Loucy (cell line): ENCODE data around the gene ZSCAN5A.

ENCODE experiments used
- H2AFZ ChIP-seq: fragments of 200-600 bp; sonication (generic); 2 replicates; pipeline ENCODE4 v1.6.0; 2016; ENCODE audit warnings: antibody characterized with exemption, mild to moderate bottlenecking, low read length, moderate library complexity
- H3F3A ChIP-seq: fragments of 200-600 bp; 2 replicates; pipeline ENCODE4 v1.6.0; 2016; ENCODE audit warnings: antibody characterized with exemption, low read depth, mild to moderate bottlenecking
- H3K27me3 ChIP-seq: fragments of 200-600 bp; sonication (generic); 2 replicates; pipeline ENCODE4 v1.6.1; 2014; ENCODE audit warnings: low read length, mild to moderate bottlenecking; ENCODE audit not compliant: insufficient read depth, poor library complexity, severe bottlenecking
- H3K36me3 ChIP-seq: fragments of 200-600 bp; sonication (generic); 2 replicates; pipeline ENCODE4 v1.6.1; 2016; ENCODE audit warnings: low read length; ENCODE audit not compliant: insufficient read depth
- H3K4me1 ChIP-seq: fragments of 200-600 bp; sonication (generic); 2 replicates; pipeline ENCODE4 v1.5.1; 2014; ENCODE audit warnings: low read length, mild to moderate bottlenecking; ENCODE audit not compliant: insufficient read depth, poor library complexity, severe bottlenecking
- H3K4me2 ChIP-seq: fragments of 200-600 bp; sonication (generic); 2 replicates; pipeline ENCODE4 v1.6.0; 2014; ENCODE audit warnings: antibody characterized with exemption, low read length, low read depth, mild to moderate bottlenecking; ENCODE audit not compliant: poor library complexity, severe bottlenecking
- H3K4me3 ChIP-seq: fragments of 200-600 bp; sonication (generic); 2 replicates; pipeline ENCODE4 v1.5.1; 2014; ENCODE audit warnings: low read length, mild to moderate bottlenecking, mixed read lengths; ENCODE audit not compliant: poor library complexity, severe bottlenecking
- H3K79me2 ChIP-seq: fragments of 200-600 bp; sonication (generic); 2 replicates; pipeline ENCODE4 v1.6.1; 2014; ENCODE audit warnings: low read length; ENCODE audit not compliant: insufficient read depth
- H3K9ac ChIP-seq: fragments of 200-600 bp; sonication (generic); 2 replicates; pipeline ENCODE4 v1.6.0; 2014; ENCODE audit warnings: mild to moderate bottlenecking, low read depth, low read length, moderate library complexity; ENCODE audit not compliant: poor library complexity, severe bottlenecking
- H3K9me2 ChIP-seq: fragments of 200-600 bp; sonication (generic); replicated peaks from 2 replicates; pipeline ENCODE4 v1.6.1; 2016; ENCODE audit warnings: low read depth, low read length, mixed read lengths
- H3K9me3 ChIP-seq: fragments of 200-600 bp; sonication (generic); 2 replicates; pipeline ENCODE4 v1.6.1; 2014; ENCODE audit warnings: mild to moderate bottlenecking, antibody characterized with exemption, low read length, low read depth; ENCODE audit not compliant: insufficient read depth
- H4K20me1 ChIP-seq: fragments of 200-600 bp; sonication (generic); 2 replicates; pipeline ENCODE4 v1.6.0; 2014; ENCODE audit warnings: antibody characterized with exemption, low read length, mild to moderate bottlenecking; ENCODE audit not compliant: insufficient read depth, poor library complexity, severe bottlenecking
- CTCF ChIP-seq: fragments of 200-600 bp; sonication (generic); conservative IDR thresholded peaks from 2 replicates; pipeline ENCODE4 v1.5.1; 2014; ENCODE audit warnings: mild to moderate bottlenecking, antibody characterized with exemption, low read length
- EZH2phosphoT487 ChIP-seq: fragments of 200-600 bp; IDR thresholded peaks from 2 replicates; pipeline ENCODE4 v1.6.1; 2018; ENCODE audit warnings: antibody characterized with exemption, mild to moderate bottlenecking, moderate library complexity, borderline replicate concordance

Gene ZSCAN5A

GRCh38 chr19:56314381-56315076 is at the start of gene ZSCAN5A:
Gene ZSCAN5A (minus strand): TSS chr19:56314839. CDS start chr19:56225046, 89,793 bp downstream.
- H3K4me1 ChIP-seq, result peaks cover 29% of the 10 kb centered on the region
- H4K20me1 ChIP-seq, result no peaks in the 10 kb centered on the region
- H3K36me3 ChIP-seq, result no peaks in the 10 kb centered on the region
- H2AFZ ChIP-seq, result peak within 1 kb of the TSS; percentile 88
- no peaks in the 10 kb centered on the region for H3K27me3 ChIP-seq
- 0 out of 2 replicates have a peak, but pooled peaks cover 7% of the 10 kb centered on the region for H3K79me2 ChIP-seq
- peak within 1 kb of the TSS; percentile 86 for H3K4me3 ChIP-seq
- peak within 1 kb of the TSS; percentile 80 for H3K9ac ChIP-seq
- H3K9me2 ChIP-seq, result no peaks in the 10 kb centered on the region
- no peaks in the 10 kb centered on the region for H3F3A ChIP-seq
- no peaks in the 10 kb centered on the region for H3K9me3 ChIP-seq
- peak within 1 kb of the TSS; percentile 91 for H3K4me2 ChIP-seq
- TF ChIP-seq CTCF (no peak), EZH2phosphoT487 (no peak)

GRCh38 chr19:56360841-56361240 is 46.2 kb upstream of the ZSCAN5A start:
- Histone ChIP-seq H3F3A (no peaks in the 10 kb centered on the region), H3K9ac (no peak overlapping the region), H3K4me2 (no peak overlapping the region), H3K9me2 (no peaks in the 10 kb centered on the region), H3K36me3 (no peaks in the 10 kb centered on the region), H3K9me3 (no peaks in the 10 kb centered on the region), H2AFZ (no peak overlapping the region), H3K4me3 (no peak overlapping the region), H3K79me2 (no peaks in the 10 kb centered on the region), H3K4me1 (no peaks in the 10 kb centered on the region), H3K27me3 (no peaks in the 10 kb centered on the region), H4K20me1 (no peaks in the 10 kb centered on the region)
- TF ChIP-seq CTCF (no peak), EZH2phosphoT487 (no peak)

- Histone ChIP-seq H3K9ac (no peak overlapping the region), H3K4me1 (no peaks in the 10 kb centered on the region), H3K9me3 (no peaks in the 10 kb centered on the region), H3K9me2 (no peaks in the 10 kb centered on the region), H3K27me3 (no peaks in the 10 kb centered on the region), H3K4me2 (no peak overlapping the region), H3K4me3 (no peak overlapping the region), H4K20me1 (no peaks in the 10 kb centered on the region), H3K36me3 (no peaks in the 10 kb centered on the region), H2AFZ (no peak overlapping the region), H3K79me2 (no peaks in the 10 kb centered on the region), H3F3A (no peaks in the 10 kb centered on the region)
- no peak for TF ChIP-seq EZH2phosphoT487
- TF ChIP-seq CTCF, result no peak
Measured at GRCh38 chr19:56356944-56357343, 42.3 kb upstream of the ZSCAN5A start.
